BLaER1 (cell line): ENCODE data around the gene FOXC1.

Experiments used
- H3K27ac ChIP-seq: shearing (Covaris generic); formaldehyde crosslinking; 2 replicates; pipeline ENCODE4 v1.8.1; 2022
- H3K27me3 ChIP-seq: shearing (Covaris generic); formaldehyde crosslinking; 2 replicates; pipeline ENCODE4 v1.8.1; 2022
- H3K36me3 ChIP-seq: shearing (Covaris generic); formaldehyde crosslinking; 2 replicates; pipeline ENCODE4 v1.8.1; 2022
- H3K4me1 ChIP-seq: shearing (Covaris generic); formaldehyde crosslinking; 2 replicates; pipeline ENCODE4 v1.8.1; 2022
- H3K4me2 ChIP-seq: shearing (Covaris generic); formaldehyde crosslinking; 2 replicates; pipeline ENCODE4 v1.8.1; 2022
- H3K4me3 ChIP-seq: shearing (Covaris generic); formaldehyde crosslinking; 2 replicates; pipeline ENCODE4 v1.8.1; 2022
- H3K9ac ChIP-seq: shearing (Covaris generic); formaldehyde crosslinking; 2 replicates; pipeline ENCODE4 v1.8.1; 2022
- H3K9me3 ChIP-seq: shearing (Covaris generic); formaldehyde crosslinking; 2 replicates; pipeline ENCODE4 v1.8.1; 2022
- H4K20me1 ChIP-seq: shearing (Covaris generic); formaldehyde crosslinking; 2 replicates; pipeline ENCODE4 v1.8.1; 2022
- Cebpa-rat ChIP-seq: shearing (Covaris generic); IDR thresholded peaks from 2 replicates; pipeline ENCODE4 v1.8.1; 2022

Gene FOXC1

GRCh38 chr6:1640476-1640875 is 30.8 kb downstream of the FOXC1 start:
- Histone ChIP-seq H3K4me1 (peaks cover 89% of the 10 kb centered on the region), H3K36me3 (no peaks in the 10 kb centered on the region), H3K27me3 (no peaks in the 10 kb centered on the region), H3K9me3 (no peaks in the 10 kb centered on the region), H3K9ac (no peak overlapping the region; the same call in 1 of the 2 replicates), H3K4me3 (no peak overlapping the region), H4K20me1 (no peaks in the 10 kb centered on the region), H3K27ac (peak overlapping the region; percentile 20; the same call in 1 of the 2 replicates), H3K4me2 (peak overlapping the region; percentile 76)
- TF ChIP-seq Cebpa-rat, result no peak

DNA sequence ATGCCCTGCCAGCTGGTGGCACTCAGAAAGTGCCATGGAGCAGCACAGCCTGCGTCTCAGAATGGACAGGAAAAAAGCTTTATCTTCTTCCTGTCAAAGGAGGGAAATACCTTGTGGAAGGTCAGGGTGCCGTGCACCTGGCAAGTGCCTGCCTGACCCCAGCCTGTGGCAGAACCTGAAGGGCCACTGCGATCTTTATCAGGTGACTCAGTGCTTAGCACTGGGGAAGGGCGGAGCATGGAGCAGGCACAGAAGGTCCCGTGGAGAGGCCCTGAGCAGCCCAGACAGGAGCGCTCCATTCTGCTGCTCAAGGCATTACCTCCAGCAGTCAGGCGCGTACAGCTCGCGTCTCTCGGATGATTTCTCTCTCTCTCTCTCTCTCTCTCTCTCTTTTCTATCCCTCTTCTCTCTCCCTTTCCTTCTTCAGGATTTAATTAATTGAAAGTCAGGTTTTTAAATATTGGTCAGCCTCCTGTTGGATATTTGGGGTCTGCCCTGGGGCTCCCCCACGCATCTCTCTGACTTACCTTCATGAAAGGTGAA is 31.7 kb downstream of the FOXC1 start:
- Histone ChIP-seq H3K9ac (no peak overlapping the region), H3K9me3 (no peaks in the 10 kb centered on the region), H3K27me3 (no peaks in the 10 kb centered on the region), H3K4me1 (peaks cover 80% of the 10 kb centered on the region), H3K36me3 (no peaks in the 10 kb centered on the region), H3K4me2 (peak overlapping the region; percentile 76), H3K4me3 (no peak overlapping the region), H3K27ac (peak overlapping the region; percentile 20; the same call in 1 of the 2 replicates), H4K20me1 (no peaks in the 10 kb centered on the region)
- no peak for TF ChIP-seq Cebpa-rat

DNA sequence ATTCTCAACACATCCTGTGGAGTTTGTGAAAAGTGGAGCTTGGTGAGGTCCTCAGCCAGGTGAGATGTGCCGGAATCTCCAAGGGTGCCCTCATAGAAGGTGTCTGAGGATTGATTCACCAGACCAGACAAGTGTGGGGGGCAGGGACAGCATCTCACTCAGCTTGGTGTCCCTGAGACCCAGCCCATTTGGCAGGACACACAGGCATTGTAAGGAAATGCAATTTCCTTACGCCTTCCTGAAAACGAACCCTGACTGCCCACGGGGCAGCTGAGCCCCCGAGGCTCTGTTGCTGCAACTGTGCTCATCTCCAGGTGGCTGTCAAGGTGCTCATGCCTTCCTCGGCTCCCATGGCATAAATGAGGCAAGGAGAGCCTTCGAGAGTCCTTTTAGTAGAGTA is 33.4 kb downstream of the FOXC1 start:
- Histone ChIP-seq H3K4me2 (peak overlapping the region; percentile 82), H3K4me1 (peaks cover 67% of the 10 kb centered on the region), H3K27me3 (no peaks in the 10 kb centered on the region), H3K9ac (no peak overlapping the region), H4K20me1 (no peaks in the 10 kb centered on the region), H3K4me3 (no peak overlapping the region), H3K36me3 (no peaks in the 10 kb centered on the region), H3K27ac (no peak overlapping the region; the same call in 1 of the 2 replicates), H3K9me3 (no peaks in the 10 kb centered on the region)
- no peak for TF ChIP-seq Cebpa-rat

DNA sequence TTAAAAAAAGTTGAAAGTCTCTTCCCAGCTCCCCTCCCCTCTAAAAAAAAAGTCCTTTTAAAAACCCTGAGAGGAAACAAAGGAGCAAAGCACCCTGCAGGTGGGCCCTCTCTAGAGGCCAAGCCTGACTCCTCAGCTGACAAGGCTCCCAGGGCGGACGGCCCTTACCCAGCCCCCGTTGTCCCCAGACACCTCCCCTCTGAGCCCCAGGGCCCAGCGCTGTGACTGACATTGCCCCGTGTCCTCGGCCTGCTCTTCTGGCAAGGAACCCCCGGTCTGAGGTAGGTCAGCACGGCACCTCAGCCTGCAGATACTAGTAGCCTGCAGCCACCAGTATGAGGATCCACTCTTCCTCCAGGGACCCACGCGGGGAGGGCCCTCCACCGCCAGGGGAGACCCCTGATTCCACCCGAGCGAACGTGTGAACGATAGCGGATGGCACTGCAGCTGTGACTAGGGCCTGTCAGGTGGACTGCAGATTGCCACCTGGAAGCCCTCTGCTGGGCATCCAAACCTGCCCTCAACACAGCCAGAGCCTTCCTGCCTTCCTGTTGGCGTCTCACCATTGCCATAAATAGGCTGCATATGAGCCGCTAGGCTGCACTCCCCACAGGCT is 34.2 kb downstream of the FOXC1 start:
- Histone ChIP-seq H3K36me3 (no peaks in the 10 kb centered on the region), H4K20me1 (no peaks in the 10 kb centered on the region), H3K27ac (peak overlapping the region; percentile 37; the same call in 1 of the 2 replicates), H3K9me3 (no peaks in the 10 kb centered on the region), H3K4me3 (0 out of 2 replicates have a peak overlapping the region, but pooled peaks have one; percentile 8), H3K27me3 (no peaks in the 10 kb centered on the region), H3K9ac (no peak overlapping the region), H3K4me2 (peak overlapping the region; percentile 82), H3K4me1 (peaks cover 66% of the 10 kb centered on the region)
- no peak for TF ChIP-seq Cebpa-rat

GRCh38 chr6:1644516-1645060 is 34.9 kb downstream of the FOXC1 start:
- no peak overlapping the region for H3K4me3 ChIP-seq
- TF ChIP-seq Cebpa-rat, result no peak
- no peaks in the 10 kb centered on the region for H3K36me3 ChIP-seq
- H3K27ac ChIP-seq, result no peak overlapping the region
- peaks cover 63% of the 10 kb centered on the region for H3K4me1 ChIP-seq
- H3K27me3 ChIP-seq, result no peaks in the 10 kb centered on the region
- H3K9ac ChIP-seq, result no peak overlapping the region
- H3K4me2 ChIP-seq, result peak overlapping the region; percentile 82
- no peaks in the 10 kb centered on the region for H4K20me1 ChIP-seq
- no peaks in the 10 kb centered on the region for H3K9me3 ChIP-seq

DNA sequence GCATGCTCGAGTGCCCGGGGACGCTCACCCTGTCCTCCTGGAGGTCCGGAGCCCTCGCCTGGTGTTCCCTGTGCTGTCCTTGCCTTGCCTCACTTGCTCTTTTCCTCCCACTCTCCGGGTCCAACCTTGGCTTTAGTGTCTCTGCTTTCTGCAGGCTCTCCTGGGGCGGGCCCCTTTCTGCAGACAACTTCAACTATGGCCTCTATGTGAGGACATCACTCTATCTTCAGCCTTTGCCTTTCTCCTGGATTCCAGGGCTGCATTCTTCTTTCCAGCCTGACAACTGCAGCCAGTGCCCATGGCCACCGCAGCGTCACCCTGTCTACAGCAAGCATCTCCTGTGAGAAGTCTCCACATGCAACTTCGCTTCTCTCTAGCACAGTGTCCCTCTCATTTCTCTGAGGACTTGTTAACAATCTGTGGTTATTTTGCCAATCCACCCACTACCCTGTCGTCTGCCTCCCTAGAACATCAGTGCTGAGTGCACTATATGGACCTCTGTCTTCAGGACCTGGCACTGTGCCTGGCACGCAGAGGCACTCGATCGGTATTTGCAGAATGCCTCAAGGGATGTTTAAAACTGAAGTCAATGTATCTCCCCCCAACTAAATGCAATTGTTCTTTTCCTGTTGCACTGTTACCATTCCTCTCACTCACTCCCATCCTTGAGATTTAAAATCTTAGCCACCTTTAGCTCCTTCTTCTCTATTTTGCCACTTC is 35.9 kb downstream of the FOXC1 start:
- no peaks in the 10 kb centered on the region for H3K27me3 ChIP-seq
- H3K9ac ChIP-seq, result no peak overlapping the region
- 0 out of 2 replicates have a peak overlapping the region, but pooled peaks have one; percentile 82 for H3K4me2 ChIP-seq
- H3K27ac ChIP-seq, result no peak overlapping the region
- no peaks in the 10 kb centered on the region for H4K20me1 ChIP-seq
- no peaks in the 10 kb centered on the region for H3K9me3 ChIP-seq
- TF ChIP-seq Cebpa-rat, result no peak
- H3K4me3 ChIP-seq, result no peak overlapping the region
- peaks cover 53% of the 10 kb centered on the region for H3K4me1 ChIP-seq
- no peaks in the 10 kb centered on the region for H3K36me3 ChIP-seq

DNA sequence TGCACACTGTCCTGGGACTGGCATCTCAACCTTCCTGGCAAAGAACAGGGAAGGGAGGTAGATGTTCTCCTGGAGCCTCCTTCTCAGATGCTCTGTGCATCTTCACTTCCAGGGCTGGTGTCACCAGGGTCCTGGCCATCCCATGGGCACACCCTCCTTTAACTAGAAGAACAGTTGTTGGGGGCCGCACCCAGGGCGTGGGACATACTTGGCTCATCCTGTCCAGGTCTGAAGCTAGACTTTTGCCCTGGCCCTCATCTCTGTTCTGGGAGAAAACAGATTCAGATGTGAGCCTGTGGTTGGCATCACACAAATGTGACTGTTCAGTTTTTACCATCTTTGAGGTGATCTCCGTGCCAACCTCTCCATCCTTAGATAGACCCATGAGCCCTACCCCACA is 41.6 kb downstream of the FOXC1 start:
- H3K9ac ChIP-seq, result no peak overlapping the region
- H3K36me3 ChIP-seq, result no peaks in the 10 kb centered on the region
- no peak for TF ChIP-seq Cebpa-rat
- no peaks in the 10 kb centered on the region for H4K20me1 ChIP-seq
- no peaks in the 10 kb centered on the region for H3K27me3 ChIP-seq
- H3K9me3 ChIP-seq, result no peaks in the 10 kb centered on the region
- H3K4me2 ChIP-seq, result no peak overlapping the region
- H3K4me3 ChIP-seq, result no peak overlapping the region
- 0 out of 2 replicates have a peak, but pooled peaks cover 4% of the 10 kb centered on the region for H3K4me1 ChIP-seq
- no peak overlapping the region for H3K27ac ChIP-seq

- H3K27me3 ChIP-seq, result no peaks in the 10 kb centered on the region
- no peaks in the 10 kb centered on the region for H3K9me3 ChIP-seq
- no peak overlapping the region for H3K9ac ChIP-seq
- H4K20me1 ChIP-seq, result no peaks in the 10 kb centered on the region
- H3K4me2 ChIP-seq, result no peak overlapping the region
- H3K4me1 ChIP-seq, result peaks cover 13% of the 10 kb centered on the region
- H3K4me3 ChIP-seq, result no peak overlapping the region
- no peak for TF ChIP-seq Cebpa-rat
- H3K27ac ChIP-seq, result no peak overlapping the region
- no peaks in the 10 kb centered on the region for H3K36me3 ChIP-seq
Observed at GRCh38 chr6:1652842-1653241, 43.1 kb downstream of the FOXC1 start.

DNA sequence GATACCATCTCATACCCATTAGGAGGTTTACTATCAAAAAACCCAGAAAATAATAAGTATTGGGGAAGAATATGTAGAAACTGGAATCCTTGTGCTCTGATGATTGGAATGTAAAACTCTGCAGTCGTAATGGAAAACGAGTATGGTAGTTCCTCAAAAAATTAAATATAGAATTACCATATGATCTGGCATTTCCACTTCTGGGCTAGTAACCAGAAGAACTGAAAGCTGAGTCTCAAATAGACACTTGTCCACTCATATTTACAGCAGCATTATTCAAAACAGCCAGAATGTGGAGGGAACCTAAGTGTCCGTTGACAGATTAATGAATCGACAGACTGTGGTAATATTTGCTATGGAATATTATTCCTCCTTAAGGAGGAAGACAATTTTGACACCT is 44.3 kb downstream of the FOXC1 start:
- H3K9me3 ChIP-seq, result no peaks in the 10 kb centered on the region; the same call in 1 of the 2 replicates
- no peak overlapping the region for H3K4me2 ChIP-seq
- peaks cover 21% of the 10 kb centered on the region for H3K4me1 ChIP-seq
- H3K27me3 ChIP-seq, result no peaks in the 10 kb centered on the region
- H3K9ac ChIP-seq, result no peak overlapping the region
- no peak for TF ChIP-seq Cebpa-rat
- H4K20me1 ChIP-seq, result no peaks in the 10 kb centered on the region
- no peak overlapping the region for H3K27ac ChIP-seq
- no peak overlapping the region for H3K4me3 ChIP-seq
- H3K36me3 ChIP-seq, result no peaks in the 10 kb centered on the region
